Skeletal muscle tissue (tissue), 4 donors: ENCODE results near the gene LRRC71. TPM values are rescaled to one million over a fixed set of nuclear protein-coding genes. Genes with fewer than 3 reads are reported as not detected.

Experiments
- H3K27ac ChIP-seq: one replicate; pipeline ENCODE4 v1.7.0; 2013; ENCODE audit warnings: mild to moderate bottlenecking, low read depth, low read length, inconsistent platforms
- H3K27me3 ChIP-seq, 3 donors: one replicate each; pipeline ENCODE4 v1.7.0; 2013; ENCODE audit warnings: low read length in 3 of 3; ENCODE audit not compliant: control insufficient read depth in 3 of 3, insufficient read depth in 3 of 3
- H3K36me3 ChIP-seq, 3 donors: one replicate each; pipeline ENCODE4 v1.7.0; 2013; ENCODE audit warnings: low read length in 3 of 3; ENCODE audit not compliant: control insufficient read depth in 3 of 3, insufficient read depth in 3 of 3
- H3K4me1 ChIP-seq, 3 donors: one replicate each; pipeline ENCODE4 v1.7.0; 2013; ENCODE audit warnings: low read length in 3 of 3, mild to moderate bottlenecking in 3 of 3; ENCODE audit not compliant: control insufficient read depth in 3 of 3, insufficient read depth in 3 of 3
- H3K4me3 ChIP-seq, 3 donors: one replicate each; pipeline ENCODE4 v1.7.0; 2013; ENCODE audit warnings: low read length in 3 of 3
- H3K9ac ChIP-seq, 3 donors: one replicate each; pipeline ENCODE4 v1.7.0; 2013; ENCODE audit warnings: low read length in 3 of 3, mild to moderate bottlenecking in 3 of 3, moderate library complexity in 2 of 3, low read depth in 1 of 3
- H3K9me3 ChIP-seq, 3 donors: one replicate each; pipeline ENCODE4 v1.7.0; 2013; ENCODE audit warnings: low read length in 3 of 3; ENCODE audit not compliant: control insufficient read depth in 3 of 3
- total RNA-seq: library from RNA; depleted of rRNA; stranded (reverse); fragments of >200 nt; gene quantifications from one replicate; pipeline ENCODE4 v1.2.3, GENCODE V29; 2014
- donor health status: Osteomylitis.

LRRC71 gene
- total RNA-seq, 1 donor from 2014 or later, result not detected

GRCh38 chr1:156889802-156890580 is 30.4 kb upstream of the LRRC71 start:
- Histone ChIP-seq H3K4me1 (peaks cover 2 to 10% (median 9%) of the 10 kb centered on the region in 3 donors), H3K4me3 (no peak overlapping the region), H3K9ac (no peak overlapping the region), H3K27ac (no peak overlapping the region), H3K9me3 (no peaks in the 10 kb centered on the region), H3K27me3 (peaks cover 18 to 25% (median 22%) of the 10 kb centered on the region in 3 donors), H3K36me3 (no peaks in the 10 kb centered on the region)

- peaks cover 17 to 27% (median 21%) of the 10 kb centered on the region in 3 donors for H3K4me1 ChIP-seq
Measured at GRCh38 chr1:156892190-156893047, 28.0 kb upstream of the LRRC71 start.

GRCh38 chr1:156893048-156893953 is 27.1 kb upstream of the LRRC71 start, which contains the start of gene PEAR1:
Gene PEAR1 (plus strand): TSS chr1:156893718. CDS start chr1:156903927, 10,209 bp downstream.
- Histone ChIP-seq H3K4me1 (peaks cover 19 to 34% (median 29%) of the 10 kb centered on the region in 3 donors), H3K9ac (peak within 1 kb of the TSS; percentile 61 to 82 (median 64)), H3K27me3 (peaks cover 11 to 22% (median 21%) of the 10 kb centered on the region in 3 donors), H3K9me3 (no peaks in the 10 kb centered on the region), H3K4me3 (peak within 1 kb of the TSS; percentile 58 to 78 (median 68)), H3K27ac (peak within 1 kb of the TSS; percentile 81), H3K36me3 (no peaks in the 10 kb centered on the region)

More at GRCh38 chr1:156892190-156893047, 28.0 kb upstream of the LRRC71 start:
- Histone ChIP-seq H3K27me3 (peaks cover 11 to 25% (median 22%) of the 10 kb centered on the region in 3 donors), H3K4me3 (peak overlapping the region in 2 of 3 donors; percentile 6 to 52), H3K9ac (no peak overlapping the region), H3K9me3 (no peaks in the 10 kb centered on the region), H3K36me3 (no peaks in the 10 kb centered on the region), H3K27ac (peak overlapping the region; percentile 72)

GRCh38 chr1:156894001-156894400 is 26.4 kb upstream of the LRRC71 start:
- no peaks in the 10 kb centered on the region for H3K36me3 ChIP-seq
- H3K9ac ChIP-seq, result peak overlapping the region; percentile 61 to 82 (median 64)
- H3K4me1 ChIP-seq, result peaks cover 19 to 40% (median 36%) of the 10 kb centered on the region in 3 donors
- no peaks in the 10 kb centered on the region for H3K9me3 ChIP-seq
- H3K27me3 ChIP-seq, result peaks cover 13 to 22% (median 19%) of the 10 kb centered on the region in 3 donors
- peak overlapping the region; percentile 81 for H3K27ac ChIP-seq
- H3K4me3 ChIP-seq, result peak overlapping the region; percentile 58 to 78 (median 68)

GRCh38 chr1:156894711-156895454 is 25.5 kb upstream of the LRRC71 start:
- peaks cover 15 to 22% (median 19%) of the 10 kb centered on the region in 3 donors for H3K27me3 ChIP-seq
- H3K4me1 ChIP-seq, result peaks cover 22 to 46% (median 42%) of the 10 kb centered on the region in 3 donors
- peak overlapping the region; percentile 58 to 78 (median 68) for H3K4me3 ChIP-seq
- no peaks in the 10 kb centered on the region for H3K9me3 ChIP-seq
- peak overlapping the region; percentile 81 for H3K27ac ChIP-seq
- H3K36me3 ChIP-seq, result no peaks in the 10 kb centered on the region
- H3K9ac ChIP-seq, result peak overlapping the region; percentile 57 to 82 (median 64)

GRCh38 chr1:156895455-156895812 is 25.0 kb upstream of the LRRC71 start:
- H3K27me3 ChIP-seq, result peaks cover 15 to 22% (median 19%) of the 10 kb centered on the region in 3 donors
- peak overlapping the region in 2 of 3 donors; percentile 38 to 68 for H3K4me3 ChIP-seq
- no peaks in the 10 kb centered on the region for H3K9me3 ChIP-seq
- no peaks in the 10 kb centered on the region for H3K36me3 ChIP-seq
- peak overlapping the region; percentile 81 for H3K27ac ChIP-seq
- peak overlapping the region in 2 of 3 donors; percentile 45 to 82 for H3K9ac ChIP-seq
- H3K4me1 ChIP-seq, result peaks cover 20 to 49% (median 45%) of the 10 kb centered on the region in 3 donors

- H3K27me3 ChIP-seq, result peaks cover 15 to 22% (median 19%) of the 10 kb centered on the region in 3 donors
- peaks cover 20 to 54% (median 49%) of the 10 kb centered on the region in 3 donors for H3K4me1 ChIP-seq
- H3K9ac ChIP-seq, result peak overlapping the region in 2 of 3 donors; percentile 16 to 45
- peak overlapping the region; percentile 81 for H3K27ac ChIP-seq
- no peaks in the 10 kb centered on the region for H3K9me3 ChIP-seq
- H3K4me3 ChIP-seq, result no peak overlapping the region
- H3K36me3 ChIP-seq, result no peaks in the 10 kb centered on the region
Measured at GRCh38 chr1:156895927-156896326, 24.5 kb upstream of the LRRC71 start.

GRCh38 chr1:156896490-156897033 is 23.9 kb upstream of the LRRC71 start:
- Histone ChIP-seq H3K9me3 (no peaks in the 10 kb centered on the region), H3K9ac (no peak overlapping the region), H3K4me1 (peaks cover 25 to 60% (median 56%) of the 10 kb centered on the region in 3 donors), H3K27me3 (peaks cover 15 to 22% (median 19%) of the 10 kb centered on the region in 3 donors), H3K27ac (no peak overlapping the region), H3K36me3 (no peaks in the 10 kb centered on the region), H3K4me3 (no peak overlapping the region)
